H9 (cell line): ENCODE results near the gene KCNMB3. TPM values are rescaled to one million over a fixed set of nuclear protein-coding genes. Genes with fewer than 3 reads are reported as not detected.

Source experiments
- DNase-seq: peaks from one replicate; pipeline ENCODE4 v3.0.0-alpha.2; 2017
- H2AFZ ChIP-seq: one replicate; pipeline ENCODE4 v1.6.1; 2013; ENCODE audit warnings: mild to moderate bottlenecking, low read length, control low read depth, moderate library complexity
- H2AK5ac ChIP-seq: 2 replicates; pipeline ENCODE4 v1.6.1; 2013; ENCODE audit warnings: low read length, control low read depth, mixed read lengths; ENCODE audit not compliant: insufficient read length
- H2BK120ac ChIP-seq: one replicate; pipeline ENCODE4 v1.6.1; 2013; ENCODE audit warnings: low read depth, mild to moderate bottlenecking, low read length, control low read depth, inconsistent platforms; ENCODE audit not compliant: poor library complexity, severe bottlenecking
- H2BK12ac ChIP-seq: 2 replicates; pipeline ENCODE4 v1.6.1; 2013; ENCODE audit warnings: low read length, control low read depth, mixed read lengths, low read depth; ENCODE audit not compliant: insufficient read length
- H2BK15ac ChIP-seq: 2 replicates; pipeline ENCODE4 v1.6.1; 2013; ENCODE audit warnings: low read depth, low read length, control low read depth
- H2BK20ac ChIP-seq: one replicate; pipeline ENCODE4 v1.6.1; 2013; ENCODE audit warnings: low read depth, mild to moderate bottlenecking, low read length, control low read depth, inconsistent platforms; ENCODE audit not compliant: poor library complexity, severe bottlenecking
- H2BK5ac ChIP-seq: 2 replicates; pipeline ENCODE4 v1.6.1; 2013; ENCODE audit warnings: low read length, control low read depth, mixed read lengths; ENCODE audit not compliant: insufficient read length
- H3K14ac ChIP-seq: 2 replicates; pipeline ENCODE4 v1.6.1; 2013; ENCODE audit warnings: low read length, control low read depth; ENCODE audit not compliant: insufficient read depth
- H3K18ac ChIP-seq: 2 replicates; pipeline ENCODE4 v1.6.1; 2013; ENCODE audit warnings: low read depth, mild to moderate bottlenecking, mixed read lengths, low read length, control low read depth; ENCODE audit not compliant: insufficient read length
- H3K23ac ChIP-seq: 2 replicates; pipeline ENCODE4 v1.6.1; 2013; ENCODE audit warnings: low read length, control low read depth, mixed read lengths, low read depth; ENCODE audit not compliant: insufficient read length
- H3K23me2 ChIP-seq: 2 replicates; pipeline ENCODE4 v1.6.1; 2013; ENCODE audit warnings: low read depth, mild to moderate bottlenecking, mixed read lengths, low read length, control low read depth; ENCODE audit not compliant: insufficient read length, poor library complexity, severe bottlenecking
- H3K27ac ChIP-seq: 2 replicates; pipeline ENCODE4 v1.5.1; 2013; ENCODE audit warnings: low read length, control low read depth, mixed read lengths, low read depth; ENCODE audit not compliant: insufficient read length
- H3K27me3 ChIP-seq: 2 replicates; pipeline ENCODE4 v1.6.1; 2013; ENCODE audit warnings: low read length, control low read depth, inconsistent platforms; ENCODE audit not compliant: insufficient read depth
- H3K4ac ChIP-seq: 2 replicates; pipeline ENCODE4 v1.6.1; 2013; ENCODE audit warnings: low read depth, mild to moderate bottlenecking, control low read depth, inconsistent platforms, low read length, moderate library complexity
- H3K4me1 ChIP-seq: 2 replicates; pipeline ENCODE4 v1.6.1; 2013; ENCODE audit warnings: low read length, control low read depth, inconsistent platforms; ENCODE audit not compliant: insufficient read depth
- H3K4me2 ChIP-seq: 2 replicates; pipeline ENCODE4 v1.6.1; 2013; ENCODE audit warnings: low read length, control low read depth, mixed read lengths; ENCODE audit not compliant: insufficient read length, insufficient read depth
- H3K56ac ChIP-seq: 2 replicates; pipeline ENCODE4 v1.6.1; 2013; ENCODE audit warnings: low read depth, mild to moderate bottlenecking, mixed read lengths, low read length, control low read depth; ENCODE audit not compliant: insufficient read length
- H3K79me1 ChIP-seq: 2 replicates; pipeline ENCODE4 v1.6.1; 2013; ENCODE audit warnings: low read depth, mild to moderate bottlenecking, moderate library complexity, low read length, control low read depth, inconsistent platforms; ENCODE audit not compliant: insufficient read depth, poor library complexity, severe bottlenecking
- H3K79me2 ChIP-seq: 2 replicates; pipeline ENCODE4 v1.6.1; 2013; ENCODE audit warnings: low read length, control low read depth, inconsistent platforms; ENCODE audit not compliant: insufficient read depth
- H3K9ac ChIP-seq: 2 replicates; pipeline ENCODE4 v1.6.1; 2013; ENCODE audit warnings: low read length, control low read depth, mixed read lengths; ENCODE audit not compliant: insufficient read length; ENCODE audit errors: extremely low read depth
- H3K9me3 ChIP-seq: one replicate; pipeline ENCODE4 v1.6.1; 2013; ENCODE audit warnings: low read depth, low read length, inconsistent platforms; ENCODE audit not compliant: control insufficient read depth
- H3T11ph ChIP-seq: one replicate; pipeline ENCODE4 v1.6.1; 2013; ENCODE audit warnings: mild to moderate bottlenecking, low read length, control low read depth, inconsistent platforms
- H4K20me1 ChIP-seq: one replicate; pipeline ENCODE4 v1.6.1; 2013; ENCODE audit not compliant: control insufficient read depth, insufficient read length, insufficient read depth
- H4K5ac ChIP-seq: 2 replicates; pipeline ENCODE4 v1.6.1; 2013; ENCODE audit warnings: low read depth, mild to moderate bottlenecking, mixed read lengths, low read length, control low read depth; ENCODE audit not compliant: insufficient read length
- H4K8ac ChIP-seq: replicated peaks from 2 replicates; pipeline ENCODE4 v1.6.1; 2013; ENCODE audit warnings: low read length, control low read depth, mixed read lengths, low read depth; ENCODE audit not compliant: insufficient read length
- H4K91ac ChIP-seq: 2 replicates; pipeline ENCODE4 v1.6.1; 2013; ENCODE audit warnings: low read depth, mild to moderate bottlenecking, moderate library complexity, mixed read lengths, low read length, control low read depth; ENCODE audit not compliant: insufficient read length
- H3K27ac Mint-ChIP-seq, 3 experiments: 2 replicates in 2 of 3; 3 replicates in 1 of 3; pipeline ENCODE4 v1.8.0; 2020 to 2021; ENCODE audit warnings: mixed read lengths in 3 of 3, mild to moderate bottlenecking in 1 of 3, moderate library complexity in 1 of 3
- H3K27me3 Mint-ChIP-seq: 2 replicates; pipeline ENCODE4 v1.8.0; 2021; ENCODE audit warnings: low read depth, mild to moderate bottlenecking, moderate library complexity, mixed read lengths
- H3K36me3 Mint-ChIP-seq, 3 experiments: 2 replicates in 2 of 3; 3 replicates in 1 of 3; pipeline ENCODE4 v1.8.0; 2020 to 2021; ENCODE audit warnings: low read depth in 3 of 3, mixed read lengths in 3 of 3; ENCODE audit not compliant: insufficient read depth in 1 of 3
- H3K4me1 Mint-ChIP-seq, 2 experiments: 2 replicates each; pipeline ENCODE4 v1.8.0; 2020; ENCODE audit warnings: mixed read lengths in 2 of 2
- H3K4me3 Mint-ChIP-seq, 2 experiments: 2 replicates in 1 of 2; 3 replicates in 1 of 2; pipeline ENCODE4 v1.8.0; 2020 to 2021; ENCODE audit warnings: mild to moderate bottlenecking in 2 of 2, mixed read lengths in 2 of 2, moderate library complexity in 1 of 2
- H3K9me3 Mint-ChIP-seq, 2 experiments: 2 replicates in 1 of 2; 3 replicates in 1 of 2; pipeline ENCODE4 v1.8.0; 2020; ENCODE audit warnings: mild to moderate bottlenecking in 2 of 2, mixed read lengths in 2 of 2, moderate library complexity in 1 of 2
- CTCF ChIP-seq: fragments of 200-600 bp; sonication (generic); conservative IDR thresholded peaks from 3 replicates; pipeline ENCODE4 v1.8.0; 2021; ENCODE audit warnings: antibody characterized with exemption, mild to moderate bottlenecking
- WGBS: extraction: QIAGEN DNeasy Blood & Tissue Kit; methylation state at CpG from one replicate; pipeline ENCODE4 v1.1.7; 2013; ENCODE audit warnings: missing lambda C conversion rate, low lambda C conversion rate, mixed read lengths; ENCODE audit not compliant: insufficient read length; ENCODE audit errors: extremely low coverage; 5-methylcytosine and 5-hydroxymethylcytosine counted together
- total RNA-seq: library from RNA; stranded (reverse); gene quantifications from 2 replicates; pipeline ENCODE4 v1.2.1, GENCODE V29; 2021

KCNMB3 gene
- total RNA-seq, 1 experiment from 2014 or later, result 1.6 TPM

DNA sequence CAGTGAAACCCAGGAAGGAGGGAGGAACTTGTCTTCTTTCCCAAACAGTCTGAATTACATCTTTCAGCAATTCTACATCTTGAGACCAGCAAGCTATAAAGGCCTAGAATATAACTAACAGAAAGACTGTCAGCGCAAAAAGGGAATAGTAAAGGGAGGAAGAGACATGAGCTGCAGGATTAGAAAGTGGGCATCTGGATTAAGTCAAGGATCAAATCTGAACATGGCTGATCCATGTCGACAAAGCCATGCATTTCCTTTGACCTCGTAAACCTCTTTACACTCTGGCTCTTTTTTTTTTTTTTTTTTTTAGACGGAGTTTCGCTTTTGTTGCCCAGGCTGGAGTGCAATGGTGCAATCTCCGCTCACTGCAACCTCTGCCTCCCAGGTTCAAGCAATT, 35.4 kb upstream of the KCNMB3 start:
- Histone ChIP-seq H3K79me1 (no peaks in the 10 kb centered on the region), H3K18ac (no peak overlapping the region), H3K79me2 (no peaks in the 10 kb centered on the region), H3K9me3 (no peaks in the 10 kb centered on the region), H3K4me2 (no peak overlapping the region), H3K23me2 (no peaks in the 10 kb centered on the region), H2BK12ac (no peak overlapping the region), H3K27me3 (no peaks in the 10 kb centered on the region), H3K27ac (no peak overlapping the region), H3K14ac (no peak overlapping the region), H3T11ph (no peak overlapping the region), H3K4ac (no peak overlapping the region), H3K4me1 (no peaks in the 10 kb centered on the region), H2BK5ac (no peak overlapping the region), H3K56ac (no peak overlapping the region), H2AFZ (no peak overlapping the region), H4K8ac (no peak overlapping the region), H2BK20ac (no peak overlapping the region), H4K5ac (no peak overlapping the region), H4K20me1 (no peaks in the 10 kb centered on the region), H3K9ac (no peak overlapping the region), H4K91ac (no peak overlapping the region), H2BK15ac (no peak overlapping the region), H2AK5ac (no peak overlapping the region), H3K23ac (no peak overlapping the region), H2BK120ac (no peak overlapping the region)
- WGBS, result no CpG with 5 or more reads among the region's 6 CpGs
- Mint-ChIP-seq H3K36me3 (no peaks in the 10 kb centered on the region), H3K9me3 (0 out of 5 replicates have a peak, but pooled peaks cover 0 to under 1% of the 10 kb centered on the region in 2 experiments), H3K27ac (peak overlapping the region in 1 of 3 experiments; percentile 31; a peak in 1 of 7 replicates), H3K27me3 (no peaks in the 10 kb centered on the region), H3K4me3 (no peak overlapping the region), H3K4me1 (no peaks in the 10 kb centered on the region)
- no peak for TF ChIP-seq CTCF
- DNase-seq, result no peak
